KMS-11 (cell line): ENCODE data around the gene RTN1.

Source experiments
- H2AFZ ChIP-seq: fragments of 200-600 bp; sonication (generic); 2 replicates; pipeline ENCODE4 v1.6.1; 2016; ENCODE audit warnings: antibody characterized with exemption, mixed run types, low read depth
- H3K27ac ChIP-seq: fragments of 200-600 bp; sonication (generic); 2 replicates; pipeline ENCODE4 v1.6.1; 2016; ENCODE audit warnings: mild to moderate bottlenecking, mixed run types
- H3K27me3 ChIP-seq: fragments of 200-600 bp; sonication (generic); 2 replicates; pipeline ENCODE4 v1.6.1; 2017; ENCODE audit warnings: mild to moderate bottlenecking, low read depth, mixed run types, moderate library complexity; ENCODE audit not compliant: insufficient read depth
- H3K36me3 ChIP-seq: fragments of 200-600 bp; sonication (generic); 2 replicates; pipeline ENCODE4 v1.6.1; 2017; ENCODE audit warnings: mild to moderate bottlenecking, mixed run types; ENCODE audit not compliant: insufficient read depth
- H3K4me1 ChIP-seq: fragments of 200-600 bp; sonication (generic); 2 replicates; pipeline ENCODE4 v1.6.1; 2016; ENCODE audit warnings: mild to moderate bottlenecking, low read depth, mixed run types; ENCODE audit not compliant: poor library complexity, severe bottlenecking
- H3K4me2 ChIP-seq: fragments of 200-600 bp; sonication (generic); 2 replicates; pipeline ENCODE4 v1.7.0; 2016; ENCODE audit warnings: mild to moderate bottlenecking, mixed run types
- H3K4me3 ChIP-seq: fragments of 200-600 bp; sonication (generic); IDR thresholded peaks from 2 replicates; pipeline ENCODE4 v1.6.1; 2017; ENCODE audit warnings: low read depth, low read length, mixed read lengths; ENCODE audit not compliant: insufficient read depth
- H3K79me2 ChIP-seq: fragments of 200-600 bp; sonication (generic); 2 replicates; pipeline ENCODE4 v1.6.1; 2016; ENCODE audit warnings: low read depth, mixed run types; ENCODE audit not compliant: insufficient read depth
- H3K9ac ChIP-seq: fragments of 200-600 bp; sonication (generic); 2 replicates; pipeline ENCODE4 v1.6.1; 2016; ENCODE audit warnings: mild to moderate bottlenecking, mixed run types
- H4K20me1 ChIP-seq: fragments of 200-600 bp; sonication (generic); 2 replicates; pipeline ENCODE4 v1.6.1; 2016; ENCODE audit warnings: mild to moderate bottlenecking, mixed run types; ENCODE audit not compliant: insufficient read depth
- CTCF ChIP-seq: fragments of 200-600 bp; sonication (generic); conservative IDR thresholded peaks from 2 replicates; pipeline ENCODE4 v1.6.1; 2017; ENCODE audit warnings: low read depth, mild to moderate bottlenecking, antibody characterized with exemption, low read length, moderate library complexity, mixed read lengths

The RTN1 gene

DNA sequence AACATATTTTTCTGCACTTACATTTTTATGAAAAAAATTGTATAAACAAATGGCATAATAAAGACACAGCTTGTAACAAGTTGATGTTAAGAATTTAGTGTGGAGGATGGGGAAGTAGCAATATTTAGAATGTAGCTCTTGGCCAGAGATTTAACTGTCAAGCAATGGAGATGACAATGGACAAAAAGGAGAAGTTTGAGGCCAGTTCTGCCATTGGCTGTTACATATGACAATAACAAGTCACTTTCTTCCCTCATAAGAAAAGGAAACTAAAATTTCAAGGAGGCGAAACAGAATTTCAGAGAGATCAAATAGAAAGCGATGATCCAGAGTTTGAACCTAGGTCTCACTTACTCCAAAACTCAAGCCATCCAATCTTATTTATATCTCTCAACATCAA lies 171.1 kb downstream of the RTN1 start:
- Histone ChIP-seq H3K9ac (no peak overlapping the region), H3K4me3 (no peak overlapping the region), H3K4me2 (no peak overlapping the region), H3K36me3 (no peaks in the 10 kb centered on the region), H2AFZ (no peak overlapping the region), H3K27me3 (no peaks in the 10 kb centered on the region), H3K4me1 (no peaks in the 10 kb centered on the region), H4K20me1 (no peaks in the 10 kb centered on the region), H3K27ac (no peak overlapping the region), H3K79me2 (no peaks in the 10 kb centered on the region)
- TF ChIP-seq CTCF, result no peak

DNA sequence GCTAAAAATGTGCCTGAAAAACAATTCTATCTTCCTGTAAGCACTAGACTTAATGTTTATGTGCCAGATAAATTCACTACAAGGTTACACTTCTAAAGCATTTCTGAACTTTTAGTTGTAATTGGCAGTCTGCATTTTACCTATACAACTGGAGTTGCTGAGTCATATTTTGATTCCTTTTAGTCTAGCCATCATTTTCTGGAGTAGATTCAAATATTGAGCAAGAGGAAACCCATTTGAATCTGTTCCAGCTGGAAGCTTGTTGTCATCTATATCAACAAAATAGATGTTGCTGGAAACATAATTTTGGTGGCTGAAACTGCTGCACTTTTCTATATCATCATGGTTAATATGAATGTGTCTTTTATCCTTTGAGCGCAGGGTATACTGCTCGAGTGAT lies 171.8 kb downstream of the RTN1 start:
- H4K20me1 ChIP-seq, result no peaks in the 10 kb centered on the region
- H3K4me1 ChIP-seq, result no peaks in the 10 kb centered on the region
- H2AFZ ChIP-seq, result no peak overlapping the region
- H3K9ac ChIP-seq, result no peak overlapping the region
- no peak overlapping the region for H3K27ac ChIP-seq
- H3K4me2 ChIP-seq, result no peak overlapping the region
- no peaks in the 10 kb centered on the region for H3K36me3 ChIP-seq
- no peak overlapping the region for H3K4me3 ChIP-seq
- H3K27me3 ChIP-seq, result no peaks in the 10 kb centered on the region
- no peaks in the 10 kb centered on the region for H3K79me2 ChIP-seq
- no peak for TF ChIP-seq CTCF

DNA sequence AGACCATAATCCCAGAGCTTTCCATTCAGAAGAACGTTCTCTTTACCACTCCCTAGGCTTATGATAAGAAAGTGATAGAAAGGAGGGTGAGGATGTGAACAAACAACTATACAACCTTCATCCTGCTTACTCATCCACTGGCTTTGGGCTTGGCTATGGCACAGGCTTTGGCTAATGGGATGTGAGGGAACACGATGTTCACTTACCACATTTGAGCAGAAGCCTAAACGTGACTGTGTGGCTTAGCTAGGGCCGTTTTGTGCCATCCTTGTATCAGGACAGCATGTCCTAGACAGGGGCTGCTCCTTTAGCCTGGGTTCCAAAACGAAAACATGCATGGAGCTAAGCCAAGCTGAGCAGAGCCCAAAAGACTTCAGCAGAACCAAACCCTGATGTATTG lies 175.4 kb downstream of the RTN1 start:
- Histone ChIP-seq H3K27me3 (no peaks in the 10 kb centered on the region), H3K36me3 (no peaks in the 10 kb centered on the region), H4K20me1 (no peaks in the 10 kb centered on the region), H3K4me2 (no peak overlapping the region), H3K79me2 (no peaks in the 10 kb centered on the region), H3K9ac (no peak overlapping the region), H3K4me1 (no peaks in the 10 kb centered on the region), H2AFZ (no peak overlapping the region), H3K4me3 (no peak overlapping the region), H3K27ac (no peak overlapping the region)
- TF ChIP-seq CTCF, result no peak

DNA sequence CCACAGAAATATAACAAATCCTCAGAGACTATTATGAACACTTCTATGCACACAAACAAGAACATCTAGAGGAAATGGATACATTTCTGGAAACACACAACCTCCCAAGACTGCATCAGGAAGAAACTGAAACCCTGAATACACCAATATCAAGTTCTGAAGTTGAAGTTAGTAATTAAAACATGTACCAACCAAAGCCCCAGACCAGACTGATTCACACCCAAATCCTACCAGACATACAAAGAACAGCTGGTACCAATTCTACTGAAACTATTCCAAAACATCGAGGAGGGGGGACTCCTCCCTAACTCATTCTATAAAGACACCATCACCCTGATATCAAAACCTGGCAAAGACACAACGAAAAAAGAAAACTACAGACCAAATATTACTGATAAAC lies 179.3 kb downstream of the RTN1 start:
- Histone ChIP-seq H3K36me3 (no peaks in the 10 kb centered on the region), H3K27ac (no peak overlapping the region), H2AFZ (no peak overlapping the region), H3K4me2 (no peak overlapping the region), H3K27me3 (no peaks in the 10 kb centered on the region), H3K4me1 (no peaks in the 10 kb centered on the region), H4K20me1 (no peaks in the 10 kb centered on the region), H3K79me2 (no peaks in the 10 kb centered on the region), H3K4me3 (no peak overlapping the region), H3K9ac (no peak overlapping the region)
- no peak for TF ChIP-seq CTCF

DNA sequence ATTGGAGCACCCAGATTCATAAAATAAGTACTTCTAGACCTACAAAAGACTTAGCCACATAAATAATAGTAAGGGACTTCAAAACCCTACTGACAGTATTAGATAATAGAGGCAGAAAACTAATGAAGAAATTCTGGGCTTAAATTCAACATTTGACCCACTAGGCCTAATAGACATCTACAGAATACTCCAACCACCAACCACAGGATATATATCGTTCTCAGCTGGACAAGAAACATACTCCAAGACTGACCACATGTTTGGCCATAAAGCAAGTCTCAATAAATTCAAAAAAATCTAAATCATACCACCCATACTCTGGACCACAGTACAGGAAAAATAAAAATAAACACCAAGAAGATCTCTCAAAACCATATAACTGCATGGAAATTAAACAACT lies 180.2 kb downstream of the RTN1 start:
- H3K4me1 ChIP-seq, result no peaks in the 10 kb centered on the region
- TF ChIP-seq CTCF, result no peak
- H2AFZ ChIP-seq, result no peak overlapping the region
- H4K20me1 ChIP-seq, result no peaks in the 10 kb centered on the region
- no peak overlapping the region for H3K27ac ChIP-seq
- no peaks in the 10 kb centered on the region for H3K79me2 ChIP-seq
- H3K4me2 ChIP-seq, result no peak overlapping the region
- H3K9ac ChIP-seq, result no peak overlapping the region
- H3K27me3 ChIP-seq, result no peaks in the 10 kb centered on the region
- no peak overlapping the region for H3K4me3 ChIP-seq
- H3K36me3 ChIP-seq, result no peaks in the 10 kb centered on the region
